Stomach (tissue), 9 donors: Measurements from ENCODE around the gene PLEKHA5. TPM values are rescaled to one million over a fixed set of nuclear protein-coding genes. Genes with fewer than 3 reads are reported as not detected.
A peak's percentile ranks its signal among the peaks of the same experiment; 100 is the strongest.

Experiments
- DNase-seq, 2 donors: peaks; one replicate each; pipeline versions ENCODE4 v3.0.0 to v3.0.0-alpha.2; 2013 to 2019
- H3K27ac ChIP-seq, 5 donors: fragments of 200-600 bp in 4 of 5; sonication (generic) in 4 of 5; one replicate each; pipeline ENCODE4 v1.5.1; 2013 to 2019; ENCODE audit warnings: mild to moderate bottlenecking in 1 of 5, moderate library complexity in 1 of 5
- H3K27me3 ChIP-seq, 3 donors: fragments of 200-600 bp; sonication (generic); one replicate each; pipeline ENCODE4 v1.5.1; 2017 to 2019; ENCODE audit warnings: mixed run types in 1 of 3
- H3K36me3 ChIP-seq, 4 donors: fragments of 200-600 bp; sonication (generic); 1 replicate in 3 of 4; 2 replicates in 1 of 4; pipeline ENCODE4 v1.5.1; 2016 to 2019
- H3K4me1 ChIP-seq, 4 donors: fragments of 200-600 bp; sonication (generic); one replicate each; pipeline ENCODE4 v1.5.1; 2016 to 2019
- H3K4me3 ChIP-seq, 4 donors: fragments of 200-600 bp; sonication (generic) in 3 of 4; one replicate each; pipeline ENCODE4 v1.5.1; 2016 to 2019; ENCODE audit warnings: mild to moderate bottlenecking in 1 of 4
- H3K9me3 ChIP-seq, 4 donors: fragments of 200-600 bp; sonication (generic); one replicate each; pipeline ENCODE4 v1.5.1; 2016 to 2019
- EP300 ChIP-seq: sonication (generic); formaldehyde crosslinking; IDR thresholded peaks from one replicate; pipeline ENCODE4 v1.6.1; 2017; ENCODE audit warnings: antibody characterized with exemption
- POLR2A ChIP-seq, 4 donors: fragments of 450-650 bp; IDR thresholded peaks; one replicate each; pipeline ENCODE4 v1.6.1; 2016; ENCODE audit warnings: antibody characterized with exemption in 4 of 4, control low read depth in 2 of 4, mild to moderate bottlenecking in 1 of 4, moderate library complexity in 1 of 4
- POLR2AphosphoS5 ChIP-seq, 3 donors: sonication (generic); formaldehyde crosslinking; IDR thresholded peaks; one replicate each; pipeline ENCODE4 v1.6.1; 2016; ENCODE audit warnings: antibody characterized with exemption in 3 of 3
- WGBS, 5 donors: extraction: QIAGEN DNeasy Blood & Tissue Kit in 3 of 5; methylation state at CpG; one replicate each; pipeline versions ENCODE4 v1.1.5 to v1.1.7; 2013 to 2018; 5-methylcytosine and 5-hydroxymethylcytosine counted together
- intact Hi-C: fragments of 100-400 bp; cut with DNase I; formaldehyde crosslinking; loops from one replicate; pipeline ENCODE4 v1.15.1; 2023; ENCODE audit warnings: low total_unique reads
- polyA plus RNA-seq, 3 donors: library from polyadenylated mRNA; stranded (reverse); fragments of 200-250 nt; gene quantifications; one replicate each; pipeline ENCODE4 v1.2.3, GENCODE V29; 2013
- total RNA-seq, 5 donors: library from RNA; depleted of rRNA; stranded (reverse); fragments of >200 nt; gene quantifications; one replicate each; pipeline versions ENCODE4 v1.1.0 to v1.2.3, GENCODE V29; 2014 to 2016
- TF ChIP-seq, protein P1 (sequence below), 7 experiments: fragments of 450-650 bp in 4 of 7; fragments of 200-600 bp in 3 of 7; sonication (generic) in 3 of 7; IDR thresholded peaks; one replicate each; pipeline ENCODE4 v1.5.1; 2016 to 2019; ENCODE audit warnings: antibody characterized with exemption in 7 of 7, control low read depth in 2 of 7, mild to moderate bottlenecking in 1 of 7
- donor health status: healthy with polysubstance abuse.
- donor health status: Bipolar disorder and iron deficiency.
- donor health status: healthy.

Gene PLEKHA5
- total and polyA plus RNA-seq, 8 donors, result 13.8 to 156 (median 36.6) TPM

DNA sequence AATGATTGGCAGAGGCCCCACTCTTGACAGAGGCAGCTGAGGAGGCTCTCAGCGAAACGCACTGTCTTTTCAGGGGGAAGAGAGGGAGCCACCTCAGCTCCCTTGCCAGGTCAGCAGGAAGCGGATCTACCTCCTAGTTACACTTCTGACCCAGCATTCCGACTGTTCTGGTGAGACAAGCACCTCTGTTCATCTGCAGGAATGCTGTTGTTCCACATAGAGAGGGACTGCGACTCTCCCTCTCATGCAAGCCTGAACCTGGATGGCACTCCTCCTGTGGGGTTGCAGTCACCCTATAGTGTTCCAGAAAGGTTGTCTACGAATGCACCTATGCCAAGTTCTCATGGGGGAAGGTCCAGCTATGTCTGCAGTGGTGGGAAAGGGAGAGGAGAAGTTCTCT lies 272.7 kb downstream of the PLEKHA5 start:
- intact Hi-C loops, result no loop called here
- WGBS, 5 donors, result 86 to 95% (median 87%) methylated on average over 6 of the region's 6 CpGs

DNA sequence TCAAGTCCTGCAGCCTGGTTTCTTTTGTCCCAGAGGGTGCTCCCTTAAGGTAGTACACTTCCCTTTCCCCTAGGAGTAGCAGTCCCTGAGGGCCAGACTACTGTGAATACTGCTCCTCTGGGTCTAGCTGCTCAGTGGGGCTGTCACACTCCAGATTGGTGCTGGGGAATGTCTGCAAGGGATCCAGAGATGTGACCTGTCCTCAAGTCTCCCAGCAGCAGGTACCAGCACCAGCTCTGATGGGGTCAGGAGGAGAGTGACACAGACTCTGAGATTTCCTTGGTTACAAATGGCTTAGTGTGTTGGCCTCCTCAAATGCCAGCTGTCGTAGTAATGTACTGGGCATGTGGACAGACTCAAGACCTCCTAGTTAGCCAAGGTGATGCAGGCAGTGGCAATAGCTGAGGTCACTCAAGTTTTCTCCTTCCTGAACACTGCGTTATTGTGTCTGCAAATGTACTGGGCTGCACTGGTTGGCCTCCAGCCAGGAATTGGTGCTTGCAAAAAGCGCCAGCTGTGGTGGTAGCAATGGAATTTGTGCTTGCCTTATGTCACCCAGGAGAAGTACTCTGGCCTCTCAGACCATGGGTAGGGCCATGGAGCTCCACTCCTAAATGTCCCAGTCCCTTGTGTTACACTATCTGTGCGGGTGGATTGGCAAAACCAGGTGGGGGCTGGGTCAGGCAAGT lies 273.4 kb downstream of the PLEKHA5 start:
- intact Hi-C loops, result no loop called here
- no peak overlapping the region for H3K4me3 ChIP-seq
- H3K9me3 ChIP-seq, result no peaks in the 10 kb centered on the region
- 47 to 62% (median 54%) methylated on average over 3 to 4 of the region's 4 CpGs for WGBS, 5 donors
- no peaks in the 10 kb centered on the region for H3K27me3 ChIP-seq
- H3K4me1 ChIP-seq, result peaks cover 0 to 9% (median 0%) of the 10 kb centered on the region in 4 donors
- DNase-seq, result peak; percentile 28 to 60
- H3K36me3 ChIP-seq, result no peaks in the 10 kb centered on the region
- no peak overlapping the region for H3K27ac ChIP-seq
- TF ChIP-seq, protein P1, sequence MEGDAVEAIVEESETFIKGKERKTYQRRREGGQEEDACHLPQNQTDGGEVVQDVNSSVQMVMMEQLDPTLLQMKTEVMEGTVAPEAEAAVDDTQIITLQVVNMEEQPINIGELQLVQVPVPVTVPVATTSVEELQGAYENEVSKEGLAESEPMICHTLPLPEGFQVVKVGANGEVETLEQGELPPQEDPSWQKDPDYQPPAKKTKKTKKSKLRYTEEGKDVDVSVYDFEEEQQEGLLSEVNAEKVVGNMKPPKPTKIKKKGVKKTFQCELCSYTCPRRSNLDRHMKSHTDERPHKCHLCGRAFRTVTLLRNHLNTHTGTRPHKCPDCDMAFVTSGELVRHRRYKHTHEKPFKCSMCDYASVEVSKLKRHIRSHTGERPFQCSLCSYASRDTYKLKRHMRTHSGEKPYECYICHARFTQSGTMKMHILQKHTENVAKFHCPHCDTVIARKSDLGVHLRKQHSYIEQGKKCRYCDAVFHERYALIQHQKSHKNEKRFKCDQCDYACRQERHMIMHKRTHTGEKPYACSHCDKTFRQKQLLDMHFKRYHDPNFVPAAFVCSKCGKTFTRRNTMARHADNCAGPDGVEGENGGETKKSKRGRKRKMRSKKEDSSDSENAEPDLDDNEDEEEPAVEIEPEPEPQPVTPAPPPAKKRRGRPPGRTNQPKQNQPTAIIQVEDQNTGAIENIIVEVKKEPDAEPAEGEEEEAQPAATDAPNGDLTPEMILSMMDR (IDR thresholded peaks at IDR 0.05), result no peak
- no peak for TF ChIP-seq POLR2AphosphoS5 (IDR thresholded peaks at IDR 0.05)
- TF ChIP-seq EP300, result no peak
- TF ChIP-seq POLR2A (IDR thresholded peaks at IDR 0.05), result no peak

More for the DNA sequence above, 272.7 kb downstream of the PLEKHA5 start:
- Histone ChIP-seq H3K4me3 (no peak overlapping the region), H3K27me3 (no peaks in the 10 kb centered on the region), H3K4me1 (peaks cover 0 to 9% (median 0%) of the 10 kb centered on the region in 4 donors), H3K9me3 (no peaks in the 10 kb centered on the region), H3K36me3 (no peaks in the 10 kb centered on the region), H3K27ac (no peak overlapping the region)
- no peak for DNase-seq
- TF ChIP-seq EP300 (no peak), POLR2A (IDR thresholded peaks at IDR 0.05) (no peak), POLR2AphosphoS5 (IDR thresholded peaks at IDR 0.05) (no peak)

DNA sequence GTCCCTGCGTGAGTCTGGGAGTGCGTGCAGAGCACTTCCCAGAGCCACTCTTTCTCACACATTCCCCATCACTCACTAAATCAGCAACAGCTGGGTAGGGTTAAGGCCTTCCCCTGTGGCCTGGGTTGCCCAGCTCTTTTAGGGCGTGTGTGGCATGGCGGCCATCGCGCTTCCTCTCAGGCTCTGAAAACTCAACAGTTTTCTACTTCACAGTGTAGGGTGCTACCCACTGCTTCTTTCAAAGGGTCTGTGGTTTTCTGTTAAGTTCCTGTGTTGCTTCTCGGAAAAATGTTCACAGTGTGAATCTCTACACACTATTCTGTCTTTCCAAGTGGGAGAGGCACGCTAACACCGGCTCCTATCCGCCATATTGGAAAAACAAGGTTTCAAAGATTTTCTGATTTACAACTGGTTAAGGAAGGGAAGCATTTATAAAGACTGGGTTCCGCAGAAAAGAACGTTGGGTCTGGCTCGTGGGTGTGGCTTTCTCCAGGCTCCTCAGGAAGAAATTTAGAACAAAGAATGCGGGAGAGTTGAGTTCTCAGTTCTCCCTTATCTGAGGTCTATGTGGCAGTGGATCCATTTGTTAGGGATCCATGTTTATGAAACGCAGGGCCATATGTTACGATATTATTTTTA lies 274.8 kb downstream of the PLEKHA5 start:
- no peak for DNase-seq
- TF ChIP-seq, protein P1 (IDR thresholded peaks at IDR 0.05), result no peak
- H3K4me3 ChIP-seq, result no peak overlapping the region
- H3K4me1 ChIP-seq, result peaks cover 0 to 9% (median under 1%) of the 10 kb centered on the region in 4 donors
- no peak overlapping the region for H3K27ac ChIP-seq
- no peaks in the 10 kb centered on the region for H3K27me3 ChIP-seq
- no peaks in the 10 kb centered on the region for H3K36me3 ChIP-seq
- WGBS, 5 donors, result 88 to 94% (median 92%) methylated on average over 16 of the region's 16 CpGs
- intact Hi-C loops, result no loop called here
- no peaks in the 10 kb centered on the region for H3K9me3 ChIP-seq

DNA sequence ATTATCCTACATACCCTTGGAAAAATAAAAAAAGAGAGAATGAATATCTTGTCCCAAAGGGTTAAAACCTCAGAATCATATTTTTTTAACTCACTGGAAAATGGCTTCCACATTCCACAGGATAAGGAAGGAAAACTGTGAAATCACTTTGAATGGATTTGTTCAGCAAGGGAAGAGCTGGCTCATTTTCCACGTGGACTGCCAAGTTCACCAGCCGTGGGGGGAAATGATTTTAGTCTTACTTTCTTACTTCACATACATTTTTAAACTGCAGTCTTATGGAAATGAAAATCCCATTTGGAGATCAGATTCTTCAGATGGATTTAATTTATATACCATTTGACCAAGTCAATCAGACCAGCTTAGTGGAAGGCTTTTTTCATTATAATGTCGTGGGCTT lies 279.8 kb downstream of the PLEKHA5 start:
- WGBS, 5 donors, result 15 to 29% (median 22%) methylated on average over 3 of the region's 3 CpGs
- peak overlapping the region in 2 of 5 donors; percentile 23 to 79 for H3K27ac ChIP-seq
- TF ChIP-seq POLR2AphosphoS5 (IDR thresholded peaks at IDR 0.05) (no peak), POLR2A (IDR thresholded peaks at IDR 0.05) (no peak), EP300 (no peak)
- TF ChIP-seq, protein P1 (IDR thresholded peaks at IDR 0.05), result no peak
- H3K4me1 ChIP-seq, result peaks cover 0 to 19% (median 6%) of the 10 kb centered on the region in 4 donors
- no peaks in the 10 kb centered on the region for H3K27me3 ChIP-seq
- DNase-seq, result peak in 1 of 2 donors; percentile 65
- no peaks in the 10 kb centered on the region for H3K36me3 ChIP-seq
- intact Hi-C loops, result no loop called here
- no peak overlapping the region for H3K4me3 ChIP-seq
- no peaks in the 10 kb centered on the region for H3K9me3 ChIP-seq

DNA sequence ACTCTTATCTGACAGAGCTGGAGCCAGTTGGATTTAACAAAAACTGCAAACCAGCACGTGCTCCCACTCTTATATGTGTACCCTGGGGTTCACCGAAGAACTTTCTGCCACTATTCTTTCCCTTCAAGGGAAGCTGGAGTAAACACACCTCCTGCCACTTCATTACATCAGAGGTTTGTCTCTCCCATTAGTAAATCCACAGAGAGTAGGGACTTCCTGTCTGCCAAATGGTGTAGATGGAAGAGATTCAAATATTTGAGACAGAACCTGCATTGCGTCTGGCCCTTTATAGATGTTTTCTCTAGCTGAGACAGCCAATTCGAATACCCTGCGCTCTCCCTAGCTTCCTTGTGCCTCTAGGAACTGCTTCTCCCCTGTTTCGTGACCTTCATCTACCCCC lies 280.7 kb downstream of the PLEKHA5 start:
- Histone ChIP-seq H3K27me3 (no peaks in the 10 kb centered on the region), H3K27ac (peak overlapping the region in 2 of 5 donors; percentile 23 to 79), H3K36me3 (no peaks in the 10 kb centered on the region), H3K4me3 (no peak overlapping the region), H3K4me1 (peaks cover 0 to 19% (median 6%) of the 10 kb centered on the region in 4 donors), H3K9me3 (no peaks in the 10 kb centered on the region)
- intact Hi-C loops, result no loop called here
- peak in 1 of 2 donors; percentile 54 for DNase-seq
- TF ChIP-seq, protein P1 (IDR thresholded peaks at IDR 0.05), result no peak
- no peak for TF ChIP-seq POLR2AphosphoS5 (IDR thresholded peaks at IDR 0.05)
- TF ChIP-seq EP300, result no peak
- TF ChIP-seq POLR2A (IDR thresholded peaks at IDR 0.05), result no peak
- 49 to 58% (median 51%) methylated on average over 6 of the region's 6 CpGs for WGBS, 5 donors
